Measurements from ENCODE around the gene FAM234A.

DNA sequence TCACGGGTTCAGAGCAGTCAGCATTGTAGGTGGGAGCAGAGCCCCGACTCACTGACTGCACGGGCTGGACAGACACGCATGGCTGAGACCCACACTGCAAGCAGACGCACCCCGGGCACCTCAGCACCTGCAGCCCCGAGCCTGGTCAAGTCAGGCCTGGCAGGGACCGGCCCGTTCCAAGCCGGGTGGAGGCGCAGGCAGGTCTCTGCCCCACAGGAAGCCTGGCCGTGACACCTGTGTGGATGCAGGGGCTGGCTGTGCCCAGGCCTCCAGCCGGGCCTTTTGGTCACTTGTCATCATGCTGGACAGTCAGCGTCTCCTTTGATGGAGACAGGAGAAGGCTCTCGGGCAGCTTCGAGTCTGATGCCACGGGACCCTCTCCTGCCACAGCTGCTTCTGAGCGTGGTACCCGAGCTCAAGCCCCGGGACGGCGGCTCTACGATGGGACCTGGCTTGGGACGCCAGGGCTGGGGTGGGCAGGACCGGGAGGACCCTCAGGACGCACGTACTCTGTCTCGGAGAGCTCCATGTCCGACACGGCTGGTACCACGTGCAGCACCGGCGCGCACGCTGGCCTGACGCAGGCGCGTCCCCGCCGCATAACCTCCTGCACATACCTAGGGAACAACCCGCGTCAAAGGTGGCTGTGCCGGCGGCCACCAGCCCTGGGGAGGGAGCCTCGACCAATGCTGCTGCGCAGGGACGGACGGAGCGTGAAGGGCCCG, 56.2 kb downstream of the FAM234A start:
- TF ChIP-seq CTCF (conservative IDR thresholded peaks at IDR 0.05; ENCODE audit: low read depth, low read length) (no peak), EZH2 (IDR thresholded peaks at IDR 0.05; ENCODE audit: borderline replicate concordance, low read depth, low read length, poor library complexity, severe bottlenecking) (no peak)

Data from A673 (cell line).